Right cardiac atrium (tissue), 5 donors: ENCODE results near the gene PADI6. TPM values are rescaled to one million over a fixed set of nuclear protein-coding genes. Genes with fewer than 3 reads are reported as not detected.
A peak's percentile ranks its signal among the peaks of the same experiment; 100 is the strongest.

Source experiments
- ATAC-seq, 2 donors: fragments of 200-7000 bp; cut with Tn5 transposase; one replicate each; pipeline versions ENCODE4 v1.8.0 to v1.9.1; 2020; ENCODE audit warnings: moderate library complexity in 2 of 2, mild to moderate bottlenecking in 1 of 2
- DNase-seq, 3 donors: peaks; one replicate each; pipeline ENCODE4 v3.0.0-alpha.2; 2020
- H3K27ac ChIP-seq: one replicate; pipeline ENCODE4 v1.5.1; 2013; ENCODE audit warnings: mild to moderate bottlenecking, low read length, control low read depth, moderate library complexity
- H3K27me3 ChIP-seq: one replicate; pipeline ENCODE4 v1.6.1; 2013; ENCODE audit not compliant: control insufficient read depth, insufficient read depth
- H3K4me1 ChIP-seq: one replicate; pipeline ENCODE4 v1.6.1; 2013; ENCODE audit warnings: low read length; ENCODE audit not compliant: control insufficient read depth, insufficient read depth
- H3K4me3 ChIP-seq: one replicate; pipeline ENCODE4 v1.5.1; 2013; ENCODE audit warnings: low read length, control low read depth
- H3K9me3 ChIP-seq: one replicate; pipeline ENCODE4 v1.6.1; 2013; ENCODE audit warnings: low read length; ENCODE audit not compliant: control insufficient read depth
- WGBS: extraction: QIAGEN DNeasy Blood & Tissue Kit; methylation state at CpG from one replicate; pipeline ENCODE4 v1.1.7; 2013; 5-methylcytosine and 5-hydroxymethylcytosine counted together
- intact Hi-C, 4 donors: fragments of 100-400 bp; cut with DNase I; formaldehyde crosslinking; loops; one replicate each; pipeline versions ENCODE4 v1.11.0 to v1.14.0; 2022 to 2023
- polyA plus RNA-seq: library from polyadenylated mRNA; stranded (reverse); fragments of 200-250 nt; gene quantifications from one replicate; pipeline ENCODE4 v1.2.3, GENCODE V29; 2013
- total RNA-seq, 4 donors: library from RNA; stranded (reverse); fragmentation: NEBNext Ultra II Directional; extraction: Animal tissue kit (Norgen Biotek cat#: 25700); gene quantifications; one replicate each; pipeline ENCODE4 v1.2.1, GENCODE V29; 2021
- donor health status: healthy with polysubstance abuse.
- donor health status: DM: no; HTN: yes; CAD: no.
- donor health status: DM: no; HTN: no; CAD: no.
- donor health status: DM: no; HTN: yes; CAD: no; lungs with severe emphysema.
- donor health status: DM: yes; HTN: yes; CAD: no.

The PADI6 gene
- total and polyA plus RNA-seq, 5 donors: not detected

- H3K4me3 ChIP-seq: no peak overlapping the region
Observed at GRCh38 chr1:17358557-17358956, 13.4 kb upstream of the PADI6 start.

GRCh38 chr1:17359031-17359430 lies 13.0 kb upstream of the PADI6 start:
- Histone ChIP-seq H3K9me3 (no peaks in the 10 kb centered on the region), H3K27ac (no peak overlapping the region), H3K4me1 (no peaks in the 10 kb centered on the region), H3K4me3 (no peak overlapping the region), H3K27me3 (no peaks in the 10 kb centered on the region)
- no peak for ATAC-seq
- DNase-seq: no peak
- WGBS: 44% methylated on average over 11 of the region's 11 CpGs
- intact Hi-C loops: no loop called here

More at GRCh38 chr1:17358557-17358956, 13.4 kb upstream of the PADI6 start:
- H3K27me3 ChIP-seq: no peaks in the 10 kb centered on the region
- intact Hi-C loops: no loop called here
- DNase-seq (no peak), ATAC-seq (no peak)
- H3K27ac ChIP-seq: no peak overlapping the region
- 80% methylated on average over 4 of the region's 4 CpGs for WGBS
- no peaks in the 10 kb centered on the region for H3K9me3 ChIP-seq
- H3K4me1 ChIP-seq: no peaks in the 10 kb centered on the region

- H3K4me3 ChIP-seq: no peak overlapping the region
- H3K4me1 ChIP-seq: no peaks in the 10 kb centered on the region
- no peaks in the 10 kb centered on the region for H3K9me3 ChIP-seq
- DNase-seq: no peak
- intact Hi-C loops: no loop called here
- no peak for ATAC-seq
- 77% methylated on average over 9 of the region's 9 CpGs for WGBS
- no peak overlapping the region for H3K27ac ChIP-seq
- H3K27me3 ChIP-seq: no peaks in the 10 kb centered on the region
Observed at GRCh38 chr1:17359808-17360207, 12.2 kb upstream of the PADI6 start.

GRCh38 chr1:17360272-17360956 lies 11.6 kb upstream of the PADI6 start:
- no peaks in the 10 kb centered on the region for H3K4me1 ChIP-seq
- intact Hi-C loops: no loop called here
- no peak for DNase-seq
- no peaks in the 10 kb centered on the region for H3K9me3 ChIP-seq
- WGBS: 81% methylated on average over 11 of the region's 11 CpGs
- ATAC-seq: no peak
- no peaks in the 10 kb centered on the region for H3K27me3 ChIP-seq
- H3K4me3 ChIP-seq: no peak overlapping the region
- H3K27ac ChIP-seq: no peak overlapping the region

GRCh38 chr1:17361687-17362086 lies 10.3 kb upstream of the PADI6 start:
- no peak overlapping the region for H3K27ac ChIP-seq
- no peaks in the 10 kb centered on the region for H3K27me3 ChIP-seq
- ATAC-seq (no peak), DNase-seq (no peak)
- no peak overlapping the region for H3K4me3 ChIP-seq
- 78% methylated on average over 4 of the region's 4 CpGs for WGBS
- H3K9me3 ChIP-seq: no peaks in the 10 kb centered on the region
- intact Hi-C loops: no loop called here
- no peaks in the 10 kb centered on the region for H3K4me1 ChIP-seq

GRCh38 chr1:17363351-17363750 lies 8.6 kb upstream of the PADI6 start:
- no peak overlapping the region for H3K27ac ChIP-seq
- no peaks in the 10 kb centered on the region for H3K4me1 ChIP-seq
- H3K4me3 ChIP-seq: no peak overlapping the region
- H3K9me3 ChIP-seq: no peaks in the 10 kb centered on the region
- no peak for ATAC-seq
- no peak for DNase-seq
- H3K27me3 ChIP-seq: no peaks in the 10 kb centered on the region
- intact Hi-C loops: no loop called here
- 86% methylated on average over 12 of the region's 12 CpGs for WGBS

- intact Hi-C loops: no loop called here
- no peaks in the 10 kb centered on the region for H3K9me3 ChIP-seq
- H3K4me1 ChIP-seq: no peaks in the 10 kb centered on the region
- H3K27me3 ChIP-seq: no peaks in the 10 kb centered on the region
- H3K27ac ChIP-seq: no peak overlapping the region
- DNase-seq (no peak), ATAC-seq (no peak)
- no peak overlapping the region for H3K4me3 ChIP-seq
- 77% methylated on average over 4 of the region's 4 CpGs for WGBS
Observed at GRCh38 chr1:17363771-17364170, 8.2 kb upstream of the PADI6 start.

- Histone ChIP-seq H3K9me3 (no peaks in the 10 kb centered on the region), H3K4me3 (no peak overlapping the region), H3K27ac (no peak overlapping the region), H3K4me1 (no peaks in the 10 kb centered on the region), H3K27me3 (no peaks in the 10 kb centered on the region)
- ATAC-seq: no peak
- intact Hi-C loops: no loop called here
- 68% methylated on average over 3 of the region's 3 CpGs for WGBS
- DNase-seq: no peak
Observed at GRCh38 chr1:17365293-17365692, 6.7 kb upstream of the PADI6 start.

- DNase-seq: peak in 1 of 3 donors; percentile 24
- no peak for ATAC-seq
- whole genome bisulfite sequencing: 69% methylated on average over 9 of the region's 9 CpGs
- intact Hi-C loops: no loop called here
- H3K27me3 ChIP-seq: no peaks in the 10 kb centered on the region
- no peak overlapping the region for H3K27ac ChIP-seq
- no peak overlapping the region for H3K4me3 ChIP-seq
- H3K9me3 ChIP-seq: no peaks in the 10 kb centered on the region
- H3K4me1 ChIP-seq: no peaks in the 10 kb centered on the region
Observed at GRCh38 chr1:17369466-17369865, 2.5 kb upstream of the PADI6 start.

GRCh38 chr1:17370618-17371017 lies 1.4 kb upstream of the PADI6 start:
- H3K27ac ChIP-seq: no peak overlapping the region
- ATAC-seq (no peak), DNase-seq (peak in 1 of 3 donors; percentile 3)
- no peaks in the 10 kb centered on the region for H3K4me1 ChIP-seq
- WGBS: 61% methylated on average over 2 of the region's 2 CpGs
- no peaks in the 10 kb centered on the region for H3K9me3 ChIP-seq
- H3K4me3 ChIP-seq: no peak overlapping the region
- intact Hi-C loops: no loop called here
- no peaks in the 10 kb centered on the region for H3K27me3 ChIP-seq

GRCh38 chr1:17372955-17373354 lies 959 bp downstream of the PADI6 start:
- intact Hi-C loops: no loop called here
- no peaks in the 10 kb centered on the region for H3K27me3 ChIP-seq
- no peak overlapping the region for H3K27ac ChIP-seq
- no peaks in the 10 kb centered on the region for H3K9me3 ChIP-seq
- ATAC-seq (no peak), DNase-seq (peak in 1 of 3 donors; percentile 17)
- 68% methylated on average over 18 of the region's 18 CpGs for WGBS
- no peak overlapping the region for H3K4me3 ChIP-seq
- H3K4me1 ChIP-seq: no peaks in the 10 kb centered on the region

- intact Hi-C loops: no loop called here
- no peak for ATAC-seq
- Histone ChIP-seq H3K4me3 (no peak overlapping the region), H3K27ac (no peak overlapping the region), H3K4me1 (no peaks in the 10 kb centered on the region), H3K27me3 (no peaks in the 10 kb centered on the region), H3K9me3 (no peaks in the 10 kb centered on the region)
- DNase-seq: peak in 1 of 3 donors; percentile 5
- 92% methylated on average over 10 of the region's 10 CpGs for WGBS
Observed at GRCh38 chr1:17375651-17376050, 3.7 kb downstream of the PADI6 start.
